Urothelium cell line (cell line): ENCODE data around the gene SCGB2B2.
"Not testable (repeated sequence)": the region's sequence is repeated elsewhere in the genome, so short reads cannot be mapped to it uniquely, and the experiment has no call there.

Source experiments
- DNase-seq: peaks from one replicate; pipeline ENCODE4 v3.0.0; 2011; ENCODE audit warnings: low spot score, mixed read lengths
- FAIRE-seq: peaks from 2 replicates; lab custom pipeline; 2011; peaks lifted over from hg19 to GRCh38; lab: Jason Lieb, UNC

The SCGB2B2 gene, protein sequence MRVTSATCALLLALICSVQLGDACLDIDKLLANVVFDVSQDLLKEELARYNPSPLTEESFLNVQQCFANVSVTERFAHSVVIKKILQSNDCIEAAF

GRCh38 chr19:34676697-34677385, at the start of gene SCGB2B2:
Gene SCGB2B2 (minus strand): TSS chr19:34677159. CDS start chr19:34594563, 82,596 bp downstream.
- peak; percentile 80 for DNase-seq
- no peak for FAIRE-seq

DNA sequence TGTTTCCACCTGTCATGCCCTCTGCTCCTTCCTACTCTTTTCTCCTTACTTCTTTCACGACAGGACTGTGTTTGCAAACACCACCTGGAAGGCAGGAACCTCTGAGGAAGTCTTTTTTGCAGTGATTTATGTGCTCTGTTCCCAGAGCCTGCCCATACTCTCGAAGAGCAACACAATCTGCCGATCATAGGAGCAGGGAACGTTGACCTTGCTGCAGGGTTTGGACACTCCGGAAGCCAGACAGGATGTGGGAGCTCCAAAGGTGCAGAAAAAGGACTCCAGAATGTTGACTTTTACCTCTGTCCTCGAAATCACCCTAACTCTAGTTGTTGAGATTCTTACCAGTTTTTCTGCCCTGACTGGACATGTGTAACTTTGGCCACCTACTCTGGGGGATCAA, 48.4 kb upstream of the SCGB2B2 start:
- FAIRE-seq (no peak), DNase-seq (no peak)

DNA sequence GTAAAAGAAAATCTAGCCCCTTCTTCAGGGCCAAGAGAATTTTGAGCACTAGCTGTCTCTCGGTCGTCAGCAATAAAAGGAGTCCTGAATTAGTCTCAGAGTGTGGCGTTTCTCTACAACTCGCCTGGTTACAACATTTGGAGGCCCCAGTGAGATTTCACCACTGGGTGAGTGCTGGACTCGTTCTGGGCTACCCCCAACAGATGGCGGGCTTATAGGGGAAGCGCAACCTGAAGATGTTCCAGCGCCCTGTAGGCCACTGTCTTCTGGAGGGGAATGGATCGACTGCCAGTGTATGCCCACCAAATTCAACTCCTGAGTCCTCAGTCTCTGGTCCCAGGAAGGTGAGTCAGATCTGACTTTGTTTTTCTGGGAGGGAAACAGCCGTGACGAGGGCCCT, 45.4 kb upstream of the SCGB2B2 start:
- FAIRE-seq (no peak), DNase-seq (no peak)

- FAIRE-seq (no peak), DNase-seq (no peak)
Measured at GRCh38 chr19:34715357-34715756, 38.4 kb upstream of the SCGB2B2 start.

DNA sequence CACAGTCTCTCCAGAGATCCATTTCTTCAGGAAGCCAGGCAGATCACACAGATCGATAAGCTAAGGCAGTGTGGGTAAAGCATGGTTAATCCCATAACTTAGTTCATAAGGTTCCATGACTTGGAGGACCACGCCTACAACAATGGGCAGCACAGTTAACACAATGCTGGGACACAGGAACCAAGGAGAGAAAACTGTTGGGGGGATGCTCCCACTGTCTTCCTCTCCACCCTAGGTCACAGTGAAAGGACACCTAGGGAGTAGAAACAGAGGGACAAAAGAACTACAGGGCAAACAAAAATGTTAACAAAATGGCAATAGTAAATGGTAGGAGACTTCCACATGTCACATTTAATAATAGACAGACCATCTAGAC, 36.3 kb upstream of the SCGB2B2 start:
- no peak for FAIRE-seq
- no peak for DNase-seq

DNA sequence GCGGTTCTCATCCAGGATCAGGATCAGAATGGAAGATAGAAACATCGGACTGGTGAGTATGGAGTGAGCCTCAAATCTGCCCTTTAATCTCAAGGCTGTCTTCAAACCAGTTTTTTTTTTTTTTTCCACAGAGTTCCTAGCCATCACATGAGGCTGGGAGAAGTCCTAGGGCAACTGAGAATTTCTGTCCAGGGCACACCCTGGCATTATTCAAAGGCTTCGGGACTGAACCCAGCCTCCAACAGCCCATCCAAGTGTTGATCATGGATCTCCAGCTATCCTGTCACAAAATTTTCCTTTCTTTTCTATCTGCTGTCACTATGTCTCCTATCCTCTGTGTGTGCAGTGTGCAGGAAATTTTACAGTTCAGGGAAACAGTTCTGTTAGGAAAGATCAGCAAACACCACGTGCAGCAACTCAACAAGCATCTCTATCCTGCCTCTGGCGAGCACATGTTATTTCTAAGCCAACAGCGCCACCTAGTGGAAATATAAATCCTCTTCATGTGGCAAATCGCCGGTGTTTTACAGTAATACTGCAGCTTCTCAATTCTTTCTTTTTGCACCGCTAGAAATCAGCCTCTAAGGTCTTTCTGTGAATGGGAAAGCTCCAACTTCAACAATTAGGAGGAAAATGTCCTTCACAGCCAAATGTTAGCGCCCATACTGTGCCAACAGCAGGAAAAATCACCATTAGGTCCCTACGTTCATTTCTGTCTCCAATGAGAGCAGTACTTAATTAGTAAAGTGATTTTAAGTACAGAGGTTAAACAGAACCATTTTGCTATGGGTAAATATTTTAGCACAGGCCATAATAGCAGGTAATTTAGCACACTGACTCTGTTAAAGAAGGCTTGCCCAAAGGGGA, 35.7 kb upstream of the SCGB2B2 start:
- DNase-seq (peak; percentile 72), FAIRE-seq (peak; percentile 44)

DNA sequence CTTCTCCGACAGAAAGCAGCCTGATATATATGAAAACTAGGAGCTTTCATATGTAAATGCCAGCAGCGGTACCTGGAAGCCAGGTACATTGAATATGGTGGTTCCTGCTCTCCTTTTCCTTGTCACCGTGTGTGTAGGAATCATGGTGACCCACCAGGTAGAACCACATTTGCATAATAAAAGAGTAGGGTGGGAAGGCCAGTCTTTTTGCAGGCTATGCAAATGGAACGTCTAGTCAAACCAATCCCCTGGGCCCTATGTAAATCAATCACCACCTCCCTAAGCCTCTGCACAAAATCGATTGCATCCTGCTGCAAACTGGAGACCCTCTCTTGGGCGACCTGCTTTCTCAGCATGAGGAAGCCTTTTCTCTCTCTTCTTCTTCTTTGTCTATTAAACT, 34.9 kb upstream of the SCGB2B2 start:
- FAIRE-seq = no peak

DNA sequence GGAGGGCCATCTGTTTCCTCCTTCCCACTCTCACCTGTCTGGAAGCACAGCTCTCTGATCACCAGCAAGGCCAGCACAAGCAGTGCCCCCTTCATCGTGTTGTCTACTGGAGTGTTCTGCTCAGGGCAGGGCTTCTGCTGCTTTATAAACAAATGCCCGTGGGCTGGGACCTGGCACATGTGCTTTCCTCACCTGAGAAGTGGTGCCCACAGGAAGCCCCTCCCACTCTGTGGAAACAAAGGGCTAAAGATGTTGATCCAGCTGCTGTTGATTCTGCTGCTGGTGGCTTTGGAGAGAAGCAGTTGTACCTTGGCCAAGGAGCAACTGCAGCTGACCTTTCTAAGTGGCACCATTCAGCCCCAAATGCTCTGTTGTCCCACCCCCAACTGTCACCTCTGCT, 30.7 kb upstream of the SCGB2B2 start:
- FAIRE-seq = no peak
- DNase-seq = no peak

More for the DNA sequence above, 34.9 kb upstream of the SCGB2B2 start:
- DNase-seq = no peak

DNA sequence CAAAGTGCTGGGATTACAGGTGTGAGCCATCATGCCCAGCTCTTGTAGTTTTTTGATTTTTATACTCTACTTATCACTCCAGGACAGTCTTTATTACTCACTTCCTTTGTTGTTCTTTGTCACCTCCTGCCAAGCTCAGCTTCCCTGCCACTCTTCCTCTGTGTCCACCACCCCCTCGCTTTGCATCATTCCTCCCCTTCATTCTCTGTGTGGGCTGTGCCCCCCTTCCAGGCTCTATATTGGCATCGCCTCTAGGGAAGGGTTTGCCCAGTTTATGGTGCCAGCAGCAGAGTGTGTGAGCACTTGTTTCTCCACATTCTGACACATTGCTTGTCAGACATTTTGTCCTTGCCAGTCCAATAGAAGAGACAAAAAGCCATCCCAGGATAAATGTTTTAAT, 15.6 kb upstream of the SCGB2B2 start:
- DNase-seq (no peak), FAIRE-seq (no peak)

GRCh38 chr19:34690372-34690771, 13.4 kb upstream of the SCGB2B2 start:
- no peak for FAIRE-seq

GRCh38 chr19:34688592-34688991, 11.6 kb upstream of the SCGB2B2 start:
- DNase-seq = no peak
- FAIRE-seq = no peak

More at GRCh38 chr19:34690372-34690771, 13.4 kb upstream of the SCGB2B2 start:
- DNase-seq = no peak

DNA sequence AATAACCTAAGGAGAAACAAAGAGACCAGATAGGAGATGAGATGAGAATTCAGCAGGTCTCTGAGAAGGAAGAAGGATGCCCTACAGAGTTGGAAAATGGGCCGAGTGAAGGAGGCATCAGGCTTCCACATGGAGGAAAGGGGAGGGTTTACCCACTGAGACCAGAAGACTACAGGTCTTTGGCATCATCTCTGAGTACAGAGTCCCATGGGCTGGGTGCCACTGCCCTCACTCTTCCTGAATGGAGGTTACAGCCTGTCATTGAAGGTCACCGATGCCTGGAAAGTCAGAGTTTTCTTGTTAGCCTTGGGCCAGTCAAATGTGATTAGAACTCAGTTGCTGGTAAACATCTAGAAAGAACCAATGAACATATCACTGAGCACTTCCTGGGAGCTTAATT, 10.4 kb upstream of the SCGB2B2 start:
- FAIRE-seq = no peak
- DNase-seq = no peak

DNA sequence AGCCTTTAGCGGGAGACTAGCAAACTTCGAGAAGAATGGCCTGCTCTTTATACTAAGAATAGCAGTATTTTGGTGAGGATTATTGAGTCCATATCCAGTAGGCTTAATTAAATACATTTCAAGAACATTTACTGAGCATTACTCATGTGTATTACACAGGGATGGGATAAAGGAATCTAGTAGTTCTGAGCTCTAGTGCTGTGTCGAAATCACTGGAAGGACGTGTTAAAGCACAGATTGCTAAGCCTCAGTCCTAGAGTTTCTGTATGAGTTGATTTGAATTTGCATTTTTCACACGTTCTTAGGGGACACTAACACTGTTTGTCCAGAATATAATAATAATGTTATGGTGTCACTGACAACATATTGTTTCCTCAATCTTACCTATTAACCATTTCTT, 9.5 kb upstream of the SCGB2B2 start:
- DNase-seq (no peak), FAIRE-seq (no peak)

DNA sequence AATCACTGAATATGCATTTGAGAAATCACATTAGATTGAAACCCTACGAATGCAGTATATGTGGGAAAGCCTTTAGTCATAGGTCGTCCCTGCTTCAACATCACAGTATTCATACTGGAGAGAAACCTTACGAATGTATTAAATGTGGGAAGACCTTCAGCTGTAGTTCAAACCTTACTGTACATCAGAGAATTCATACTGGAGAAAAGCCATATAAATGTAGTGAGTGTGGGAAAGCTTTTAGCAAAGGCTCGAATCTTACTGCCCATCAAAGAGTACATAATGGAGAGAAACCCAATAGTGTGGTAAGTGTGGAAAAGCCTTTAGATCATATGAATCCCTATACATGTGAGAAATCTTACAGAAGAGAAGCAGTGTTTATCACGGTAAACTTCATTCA, 8.3 kb upstream of the SCGB2B2 start:
- FAIRE-seq, DNase-seq: not testable (repeated sequence)

- DNase-seq (no peak), FAIRE-seq (no peak)
Measured at GRCh38 chr19:34681478-34681877, 4.5 kb upstream of the SCGB2B2 start.

DNA sequence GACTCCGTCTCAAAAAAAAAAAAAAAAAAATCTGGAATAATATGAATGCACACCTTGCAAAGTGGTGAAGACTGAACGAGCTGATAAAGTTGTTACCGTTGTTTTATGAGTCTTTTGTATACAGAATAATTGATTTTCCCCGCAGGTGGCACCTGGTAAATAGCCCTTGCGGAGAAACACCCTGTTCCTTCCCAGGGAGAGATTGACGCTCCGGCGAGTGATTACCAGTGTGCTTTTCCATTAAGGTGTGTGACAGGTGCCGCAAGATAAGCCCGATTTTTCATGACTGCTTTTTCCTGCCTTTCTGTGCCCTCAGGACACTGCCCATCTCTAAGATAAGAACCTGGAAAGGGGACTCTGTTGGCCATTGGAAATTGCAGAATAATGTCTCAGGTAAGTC, 1.5 kb upstream of the SCGB2B2 start:
- DNase-seq = no peak
- FAIRE-seq = no peak

GRCh38 chr19:34678085-34678412, 1.1 kb upstream of the SCGB2B2 start:
- DNase-seq (no peak), FAIRE-seq (no peak)

GRCh38 chr19:34677386-34678084, 576 bp upstream of the SCGB2B2 start, which contains the start of gene ZNF302:
Gene ZNF302 (plus strand): TSS chr19:34677678. CDS start chr19:34678805, 1,127 bp downstream.
- peak; percentile 83 for FAIRE-seq

GRCh38 chr19:34675919-34676318, 1.0 kb downstream of the SCGB2B2 start:
- no peak for FAIRE-seq
- no peak for DNase-seq

More at GRCh38 chr19:34677386-34678084, 576 bp upstream of the SCGB2B2 start, which contains the start of gene ZNF302:
- peak; percentile 96 for DNase-seq

GRCh38 chr19:34675250-34675649, 1.7 kb downstream of the SCGB2B2 start:
- FAIRE-seq (no peak), DNase-seq (no peak)

GRCh38 chr19:34673590-34673989, 3.4 kb downstream of the SCGB2B2 start:
- DNase-seq = no peak
- no peak for FAIRE-seq
